Smooth muscle cell (in vitro differentiated cells): Measurements from ENCODE around the gene PDE6B. TPM values are rescaled to one million over a fixed set of nuclear protein-coding genes. Genes with fewer than 3 reads are reported as not detected.
A peak's percentile ranks its signal among the peaks of the same experiment; 100 is the strongest.

Source experiments
- DNase-seq: peaks from one replicate; lab custom pipeline; 2025; ENCODE audit not compliant: unreplicated experiment; lab: John Stamatoyannopoulos, UW
- H2AFZ ChIP-seq: fragments of 200-600 bp; sonication (generic); 2 replicates; pipeline ENCODE4 v1.6.0; 2016; ENCODE audit warnings: antibody characterized with exemption, low read depth, mild to moderate bottlenecking
- H3F3A ChIP-seq: fragments of 200-600 bp; sonication (generic); 2 replicates; pipeline ENCODE4 v1.6.0; 2017; ENCODE audit warnings: antibody characterized with exemption, low read depth
- H3K27ac ChIP-seq: fragments of 200-600 bp; sonication (generic); 2 replicates; pipeline ENCODE4 v1.5.1; 2016; ENCODE audit warnings: low read depth, mild to moderate bottlenecking
- H3K27me3 ChIP-seq: fragments of 200-600 bp; sonication (generic); 2 replicates; pipeline ENCODE4 v1.6.1; 2016; ENCODE audit warnings: low read depth, mild to moderate bottlenecking
- H3K36me3 ChIP-seq: fragments of 200-600 bp; sonication (generic); 2 replicates; pipeline ENCODE4 v1.5.1; 2016; ENCODE audit warnings: low read depth
- H3K4me1 ChIP-seq: fragments of 200-600 bp; sonication (generic); 2 replicates; pipeline ENCODE4 v1.5.1; 2016; ENCODE audit warnings: low read depth
- H3K4me2 ChIP-seq: fragments of 200-600 bp; sonication (generic); 2 replicates; pipeline ENCODE4 v1.6.0; 2016; ENCODE audit warnings: mild to moderate bottlenecking
- H3K4me3 ChIP-seq: fragments of 200-600 bp; sonication (generic); 2 replicates; pipeline ENCODE4 v1.5.1; 2016; ENCODE audit warnings: mild to moderate bottlenecking
- H3K79me2 ChIP-seq: fragments of 200-600 bp; sonication (generic); 2 replicates; pipeline ENCODE4 v1.6.0; 2016; ENCODE audit warnings: low read depth, mild to moderate bottlenecking
- H3K9ac ChIP-seq: fragments of 200-600 bp; sonication (generic); 2 replicates; pipeline ENCODE4 v1.6.0; 2016; ENCODE audit warnings: low read depth
- H3K9me3 ChIP-seq: fragments of 200-600 bp; sonication (generic); replicated peaks from 2 replicates; pipeline ENCODE4 v1.5.1; 2016; ENCODE audit warnings: low read depth
- H4K20me1 ChIP-seq: fragments of 200-600 bp; sonication (generic); 2 replicates; pipeline ENCODE4 v1.6.0; 2016; ENCODE audit warnings: low read depth
- CTCF ChIP-seq: fragments of 200-600 bp; sonication (generic); IDR thresholded peaks from 2 replicates; pipeline ENCODE4 v1.5.1; 2017; ENCODE audit warnings: borderline replicate concordance, mild to moderate bottlenecking, antibody characterized with exemption; ENCODE audit not compliant: insufficient read depth, poor library complexity, severe bottlenecking
- WGBS: methylation state at CpG from one replicate; pipeline ENCODE4 v1.1.7; 2016; ENCODE audit warnings: low lambda C conversion rate; 5-methylcytosine and 5-hydroxymethylcytosine counted together
- polyA plus RNA-seq: library from polyadenylated mRNA; unstranded; fragments of >200 nt; fragmentation: Nextera tagmentation; extraction: Ambion mirVana; gene quantifications from 2 replicates; pipeline ENCODE4 v1.2.1, GENCODE V29; 2016
- total RNA-seq: library from RNA; depleted of rRNA; stranded (reverse); fragments of >200 nt; gene quantifications from 2 replicates; pipeline ENCODE4 v1.2.3, GENCODE V29; 2014

PDE6B gene
- total and polyA plus RNA-seq, 2 experiments from 2014 or later = 5.1 to 9.0 TPM

- Histone ChIP-seq H3K4me1 (peaks cover 5% of the 10 kb centered on the region), H4K20me1 (no peaks in the 10 kb centered on the region), H3K4me3 (no peak overlapping the region), H3K27me3 (no peaks in the 10 kb centered on the region), H3K9ac (no peak overlapping the region), H3K27ac (no peak overlapping the region), H2AFZ (no peak overlapping the region), H3K9me3 (no peaks in the 10 kb centered on the region), H3K36me3 (no peaks in the 10 kb centered on the region), H3F3A (peaks cover 10% of the 10 kb centered on the region), H3K4me2 (no peak overlapping the region), H3K79me2 (peaks cover 8% of the 10 kb centered on the region)
- TF ChIP-seq CTCF = no peak
- 88% methylated on average over 24 of the region's 25 CpGs for WGBS
- no peak for DNase-seq
Measured at GRCh38 chr4:683247-683897, 58.0 kb downstream of the PDE6B start.

DNA sequence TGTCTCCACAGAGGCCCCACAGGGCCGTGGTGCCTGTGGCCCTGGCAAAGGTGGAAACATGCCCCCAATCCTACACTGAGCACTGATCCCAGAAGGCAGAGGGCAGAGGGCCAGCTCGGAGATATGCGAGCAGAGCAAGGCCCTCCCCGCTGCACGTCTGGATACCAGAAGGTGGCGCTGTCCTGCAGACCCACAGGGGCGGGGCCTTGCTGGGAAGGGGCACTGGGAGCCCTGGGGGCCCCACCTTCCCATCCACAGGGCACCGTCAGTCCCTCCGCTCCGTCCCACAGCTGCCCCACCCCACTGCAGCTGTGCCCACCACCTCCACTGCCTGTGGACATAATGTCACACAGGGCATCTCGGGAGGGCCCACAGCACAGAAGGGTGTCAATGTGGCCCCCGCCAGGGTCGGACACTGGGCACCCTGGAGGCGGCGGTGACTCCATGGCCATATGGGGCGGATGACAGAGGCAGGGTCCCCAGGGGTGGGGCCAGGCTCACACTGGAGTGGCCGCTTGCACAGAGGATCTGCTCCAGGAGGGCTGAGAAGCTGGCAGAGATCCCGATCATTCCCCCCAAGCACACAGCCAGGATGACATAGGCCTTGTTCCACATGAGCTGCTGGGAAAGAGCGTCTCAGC lies 58.7 kb downstream of the PDE6B start:
- Histone ChIP-seq H3K9ac (no peak overlapping the region), H3K4me1 (peaks cover 6% of the 10 kb centered on the region), H3K4me2 (no peak overlapping the region), H3K4me3 (no peak overlapping the region), H3K36me3 (no peaks in the 10 kb centered on the region), H4K20me1 (no peaks in the 10 kb centered on the region), H3F3A (peaks cover 12% of the 10 kb centered on the region), H2AFZ (no peak overlapping the region), H3K27me3 (no peaks in the 10 kb centered on the region), H3K27ac (no peak overlapping the region), H3K9me3 (no peaks in the 10 kb centered on the region), H3K79me2 (peaks cover 8% of the 10 kb centered on the region)
- WGBS = 55% methylated on average over 16 of the region's 19 CpGs
- DNase-seq = no peak
- peak; percentile 66 for TF ChIP-seq CTCF

- peaks cover 13% of the 10 kb centered on the region for H3K4me1 ChIP-seq
- peaks cover 8% of the 10 kb centered on the region for H3K79me2 ChIP-seq
- TF ChIP-seq CTCF = no peak
- no peak overlapping the region for H3K4me3 ChIP-seq
- no peaks in the 10 kb centered on the region for H3K36me3 ChIP-seq
- WGBS = 92% methylated on average over 18 of the region's 21 CpGs
- H4K20me1 ChIP-seq = no peaks in the 10 kb centered on the region
- no peak overlapping the region for H3K4me2 ChIP-seq
- no peaks in the 10 kb centered on the region for H3K9me3 ChIP-seq
- no peak for DNase-seq
- H3F3A ChIP-seq = peaks cover 12% of the 10 kb centered on the region
- no peak overlapping the region for H3K27ac ChIP-seq
- no peak overlapping the region for H2AFZ ChIP-seq
- H3K9ac ChIP-seq = no peak overlapping the region
- H3K27me3 ChIP-seq = no peaks in the 10 kb centered on the region
Measured at GRCh38 chr4:684623-685327, 59.4 kb downstream of the PDE6B start.
